Large intestine (tissue), 3 donors: ENCODE results near the gene CUEDC1. TPM values are rescaled to one million over a fixed set of nuclear protein-coding genes. Genes with fewer than 3 reads are reported as not detected.
"Not testable (repeated sequence)": the region's sequence is repeated elsewhere in the genome, so short reads cannot be mapped to it uniquely, and the experiment has no call there.

Experiments used
- DNase-seq, 2 donors: peaks; one replicate each; pipeline versions ENCODE4 v3.0.0 to v3.0.0-alpha.2; 2013
- H3K27ac ChIP-seq: one replicate; pipeline ENCODE4 v1.5.1; 2013; ENCODE audit warnings: low read length
- H3K27me3 ChIP-seq: 2 replicates; pipeline ENCODE4 v1.6.1; 2013; ENCODE audit warnings: low read length; ENCODE audit not compliant: control insufficient read depth, insufficient read depth
- H3K36me3 ChIP-seq: 2 replicates; pipeline ENCODE4 v1.6.1; 2013; ENCODE audit warnings: low read length; ENCODE audit not compliant: control insufficient read depth, insufficient read depth
- H3K4me1 ChIP-seq: one replicate; pipeline ENCODE4 v1.6.1; 2013; ENCODE audit warnings: low read length; ENCODE audit not compliant: control insufficient read depth, insufficient read depth
- H3K4me3 ChIP-seq: one replicate; pipeline ENCODE4 v1.5.1; 2013; ENCODE audit warnings: low read length
- H3K9me3 ChIP-seq: one replicate; pipeline ENCODE4 v1.6.1; 2013; ENCODE audit warnings: mild to moderate bottlenecking, low read depth, low read length, moderate library complexity; ENCODE audit not compliant: control insufficient read depth
- WGBS: methylation state at CpG from one replicate; pipeline ENCODE4 v1.1.5; 2013; ENCODE audit warnings: low lambda C conversion rate; ENCODE audit not compliant: insufficient coverage; 5-methylcytosine and 5-hydroxymethylcytosine counted together
- polyA plus RNA-seq: library from polyadenylated mRNA; unstranded; fragments of 120-200 nt; gene quantifications from one replicate; pipeline ENCODE4 v1.2.1, GENCODE V29; 2013

Gene CUEDC1
- polyA plus RNA-seq, 1 donor = 17.1 TPM

DNA sequence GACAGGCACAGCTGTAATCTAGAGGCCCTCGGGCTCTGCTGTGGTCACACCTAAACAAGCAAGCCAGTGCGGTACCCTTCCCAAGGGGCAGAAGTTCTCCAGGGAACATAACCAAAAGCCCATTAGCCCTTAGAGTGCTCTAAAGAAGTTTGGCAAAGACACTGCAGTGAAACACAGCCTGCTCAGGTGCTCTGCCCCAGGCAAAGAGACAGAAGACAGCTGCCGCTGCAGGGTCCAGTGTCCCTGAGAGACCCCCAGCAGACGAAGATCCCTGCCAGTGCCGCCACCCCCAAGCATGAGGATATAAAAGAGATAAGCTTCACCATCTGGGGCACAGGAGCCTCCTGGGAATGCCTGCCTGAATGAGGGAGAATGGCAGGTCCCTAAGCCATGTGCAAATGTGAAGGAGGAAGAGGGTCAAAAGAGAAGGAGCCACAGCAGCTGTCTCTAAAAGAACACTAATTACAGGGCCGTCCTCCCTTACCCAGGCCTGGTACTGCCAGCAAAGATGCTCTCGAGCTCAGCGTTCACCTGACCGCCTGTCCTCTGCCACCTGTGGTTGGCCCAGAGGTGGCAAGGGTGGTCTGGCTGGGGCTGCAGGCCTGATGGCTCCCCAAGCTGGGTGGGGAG lies 29.7 kb downstream of the CUEDC1 start:
- Histone ChIP-seq H3K9me3 (no peaks in the 10 kb centered on the region), H3K4me3 (no peak overlapping the region), H3K36me3 (no peaks in the 10 kb centered on the region), H3K27me3 (no peaks in the 10 kb centered on the region), H3K4me1 (peaks cover 9% of the 10 kb centered on the region), H3K27ac (no peak overlapping the region)
- DNase-seq = no peak
- no CpG with 5 or more reads among the region's 9 CpGs for WGBS

DNA sequence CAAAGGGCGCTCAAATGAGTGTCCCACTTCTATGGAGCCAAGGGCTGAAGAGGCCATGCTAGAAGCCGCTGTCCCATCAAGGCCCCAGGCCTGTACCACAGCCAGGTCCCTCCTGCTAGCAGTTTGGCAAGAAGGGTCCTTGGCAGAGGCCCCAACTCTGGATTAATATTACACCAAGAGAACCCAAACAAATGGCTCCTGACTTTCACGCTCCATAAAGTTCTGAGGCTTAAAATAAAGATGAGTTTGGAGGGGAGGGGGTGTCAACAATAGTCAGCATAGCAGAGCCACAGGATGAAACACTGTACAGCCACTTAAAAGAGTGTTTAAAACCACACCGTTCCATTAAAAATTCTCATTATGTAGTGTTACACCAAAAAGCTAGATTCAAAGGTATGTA lies 30.5 kb downstream of the CUEDC1 start:
- Histone ChIP-seq H3K27me3 (no peaks in the 10 kb centered on the region), H3K4me3 (no peak overlapping the region), H3K27ac (no peak overlapping the region), H3K9me3 (no peaks in the 10 kb centered on the region), H3K4me1 (peaks cover 9% of the 10 kb centered on the region), H3K36me3 (no peaks in the 10 kb centered on the region)
- 71% methylated on average over 1 of the region's 4 CpGs for WGBS
- DNase-seq = no peak

DNA sequence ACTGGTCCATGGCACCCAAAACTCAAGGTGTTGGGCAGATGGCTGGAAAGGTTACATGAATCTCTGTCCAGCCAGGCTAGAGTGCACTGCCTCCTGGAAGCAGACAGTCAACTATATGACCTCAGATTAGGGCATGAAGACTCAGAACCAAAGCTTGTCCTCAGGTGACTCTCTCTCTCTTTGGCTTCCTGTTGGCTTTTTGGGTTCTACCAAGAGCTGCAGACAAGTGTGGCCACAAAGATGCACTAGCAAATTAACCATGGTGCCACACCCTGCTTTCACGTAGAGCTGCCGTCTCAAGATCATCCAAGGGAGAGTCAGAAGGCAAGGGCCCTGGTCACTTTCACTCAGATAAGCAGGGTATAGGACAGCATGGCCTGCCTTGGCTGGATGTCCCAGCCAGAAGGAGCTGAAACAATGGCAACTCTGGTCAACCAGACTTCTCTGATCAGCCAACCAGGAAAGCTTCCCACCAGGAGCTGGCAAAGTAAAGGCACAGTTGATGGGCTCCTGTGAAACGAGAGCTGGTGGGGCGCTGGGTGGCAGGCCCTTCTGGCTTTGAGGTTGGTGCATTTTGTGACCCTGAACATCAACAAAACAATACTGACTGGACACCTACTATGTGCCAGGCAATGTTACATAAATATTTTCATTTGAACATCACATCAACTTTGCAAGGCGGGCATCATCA lies 31.9 kb downstream of the CUEDC1 start:
- WGBS = no CpG with 5 or more reads among the region's 5 CpGs
- no peaks in the 10 kb centered on the region for H3K36me3 ChIP-seq
- no peak for DNase-seq
- no peak overlapping the region for H3K4me3 ChIP-seq
- no peak overlapping the region for H3K27ac ChIP-seq
- H3K4me1 ChIP-seq = peaks cover 9% of the 10 kb centered on the region
- H3K9me3 ChIP-seq = no peaks in the 10 kb centered on the region
- H3K27me3 ChIP-seq = no peaks in the 10 kb centered on the region

DNA sequence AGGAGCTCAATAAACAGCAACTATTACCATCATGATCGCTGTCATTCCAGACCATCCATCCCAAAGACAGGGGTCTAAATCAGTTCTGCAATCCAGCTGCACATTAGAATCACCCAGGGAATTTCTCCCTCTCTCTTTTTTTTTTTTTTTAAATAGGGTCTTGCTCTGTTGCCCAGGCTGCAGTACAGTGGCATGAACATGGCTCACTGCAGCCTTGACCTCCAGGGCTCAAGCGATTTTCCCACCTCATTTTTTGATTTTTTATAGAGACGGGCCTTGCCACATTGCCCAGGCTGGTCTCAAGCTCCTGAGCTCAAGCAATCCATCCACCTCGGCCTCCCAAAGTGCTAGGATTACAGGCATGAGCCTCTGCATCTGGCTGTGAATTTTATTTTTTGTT lies 32.5 kb downstream of the CUEDC1 start:
- not testable (repeated sequence) for H3K27ac ChIP-seq, H3K9me3 ChIP-seq, H3K4me3 ChIP-seq, H3K36me3 ChIP-seq, H3K27me3 ChIP-seq, DNase-seq
- H3K4me1 ChIP-seq = peaks cover 12% of the 10 kb centered on the region
- WGBS = no CpG with 5 or more reads among the region's 4 CpGs

DNA sequence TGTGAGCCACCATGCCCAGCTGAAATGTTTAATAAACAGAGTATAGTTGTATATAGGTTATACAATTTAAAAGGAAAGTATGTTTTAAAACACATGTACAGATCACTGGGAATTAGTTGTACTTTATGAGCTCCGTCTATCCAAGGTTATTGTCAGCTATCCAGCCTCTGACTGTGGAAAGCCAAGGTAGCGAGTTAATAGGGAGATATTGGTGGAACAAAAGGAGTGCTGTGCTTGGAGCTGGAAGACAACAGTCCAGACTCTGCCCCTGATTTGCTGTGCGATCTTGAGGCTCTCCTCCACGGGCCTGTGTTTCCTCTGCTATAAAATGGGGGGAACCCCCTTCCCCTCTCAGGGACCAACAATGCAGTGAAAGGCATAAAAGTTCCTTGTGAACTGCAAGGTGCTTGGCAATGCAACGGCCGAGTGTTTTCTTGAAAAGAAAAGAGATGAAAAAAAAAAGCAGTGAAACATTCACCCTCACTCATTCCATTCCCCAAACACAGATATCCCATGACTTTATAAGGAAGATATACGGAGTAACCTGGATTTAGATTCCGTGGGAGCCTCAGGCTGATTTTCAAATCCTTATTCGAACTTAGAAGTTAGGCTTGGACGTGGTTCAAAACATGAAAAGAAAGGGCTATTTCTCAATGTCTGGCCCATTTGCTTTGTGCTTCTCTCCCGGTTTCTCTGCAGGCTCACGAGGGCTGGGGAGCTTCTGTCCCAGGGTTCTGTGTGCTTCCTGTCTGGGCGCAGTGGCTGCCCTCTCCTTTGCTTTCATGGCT lies 34.1 kb downstream of the CUEDC1 start:
- Histone ChIP-seq H3K27me3 (no peaks in the 10 kb centered on the region), H3K27ac (peak overlapping the region; percentile 55), H3K36me3 (no peaks in the 10 kb centered on the region), H3K4me3 (no peak overlapping the region), H3K9me3 (no peaks in the 10 kb centered on the region), H3K4me1 (peaks cover 6% of the 10 kb centered on the region)
- WGBS = 50% methylated on average over 2 of the region's 13 CpGs
- DNase-seq = no peak

DNA sequence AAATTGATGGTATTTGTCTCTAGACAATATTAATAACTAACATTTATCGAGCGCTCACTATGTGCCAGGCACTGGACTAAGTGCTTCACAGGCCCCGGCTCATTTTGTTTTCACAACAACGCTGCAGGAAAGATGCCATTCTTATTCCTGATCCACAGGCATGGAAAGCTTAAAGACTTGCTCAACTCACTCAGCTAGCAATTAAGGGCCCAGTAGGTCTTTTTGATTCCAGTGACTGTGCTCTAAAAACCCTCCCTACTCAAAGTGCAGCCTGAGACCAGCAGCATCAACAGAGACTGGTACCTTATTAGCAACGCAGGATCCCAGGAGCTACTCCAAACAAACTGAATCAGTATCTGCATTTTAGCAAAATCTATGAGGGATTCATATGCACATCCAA lies 35.3 kb downstream of the CUEDC1 start:
- Histone ChIP-seq H3K27me3 (no peaks in the 10 kb centered on the region), H3K9me3 (no peaks in the 10 kb centered on the region), H3K27ac (peak overlapping the region; percentile 55), H3K4me3 (no peak overlapping the region), H3K4me1 (peaks cover 8% of the 10 kb centered on the region), H3K36me3 (no peaks in the 10 kb centered on the region)
- no CpG with 5 or more reads among the region's 5 CpGs for WGBS
- DNase-seq = no peak

DNA sequence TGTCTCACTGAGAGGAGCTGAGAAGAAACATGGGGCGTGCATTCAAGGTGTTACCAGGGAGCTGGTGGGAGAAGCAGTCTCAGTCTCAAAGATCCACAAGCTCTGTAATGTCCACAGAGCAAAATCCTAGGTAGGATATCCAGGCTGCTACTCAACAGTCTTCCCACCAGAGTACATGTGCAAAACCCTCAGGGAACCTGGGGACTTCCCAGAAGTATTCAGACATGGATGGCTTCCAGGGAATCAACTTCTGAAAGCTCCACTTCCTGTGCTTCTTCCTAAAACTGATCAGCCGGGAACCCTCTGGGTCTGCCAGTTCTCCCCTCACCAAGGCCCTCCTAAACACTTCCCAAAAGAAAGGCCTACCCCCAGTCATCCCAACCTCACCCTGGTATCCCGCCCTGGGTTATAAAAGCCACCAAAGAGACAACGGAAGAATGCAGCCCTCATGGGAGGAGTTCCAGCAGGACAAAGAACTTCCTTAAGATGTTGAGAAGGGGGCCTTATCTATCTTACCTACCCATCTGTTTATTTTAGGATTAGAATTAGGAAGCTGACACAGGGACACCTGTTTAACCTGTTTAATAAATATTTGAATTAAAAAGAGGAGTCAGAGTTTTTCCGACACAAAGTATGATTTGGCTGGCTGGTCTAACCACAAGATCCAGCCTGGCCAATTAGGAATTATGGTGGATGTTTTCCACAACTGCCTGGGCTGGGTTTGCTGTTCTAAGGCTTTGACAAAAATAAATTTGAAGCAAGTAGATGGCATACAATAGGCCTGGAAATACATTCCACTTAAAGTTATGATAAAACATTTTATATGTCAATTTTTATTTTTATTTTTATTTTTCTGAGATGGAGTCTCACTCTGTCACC lies 37.0 kb downstream of the CUEDC1 start:
- Histone ChIP-seq H3K4me3 (no peak overlapping the region), H3K27me3 (no peaks in the 10 kb centered on the region), H3K36me3 (no peaks in the 10 kb centered on the region), H3K4me1 (peaks cover 8% of the 10 kb centered on the region), H3K27ac (peak overlapping the region; percentile 13), H3K9me3 (no peaks in the 10 kb centered on the region)
- no peak for DNase-seq
- WGBS = no CpG with 5 or more reads among the region's 5 CpGs

DNA sequence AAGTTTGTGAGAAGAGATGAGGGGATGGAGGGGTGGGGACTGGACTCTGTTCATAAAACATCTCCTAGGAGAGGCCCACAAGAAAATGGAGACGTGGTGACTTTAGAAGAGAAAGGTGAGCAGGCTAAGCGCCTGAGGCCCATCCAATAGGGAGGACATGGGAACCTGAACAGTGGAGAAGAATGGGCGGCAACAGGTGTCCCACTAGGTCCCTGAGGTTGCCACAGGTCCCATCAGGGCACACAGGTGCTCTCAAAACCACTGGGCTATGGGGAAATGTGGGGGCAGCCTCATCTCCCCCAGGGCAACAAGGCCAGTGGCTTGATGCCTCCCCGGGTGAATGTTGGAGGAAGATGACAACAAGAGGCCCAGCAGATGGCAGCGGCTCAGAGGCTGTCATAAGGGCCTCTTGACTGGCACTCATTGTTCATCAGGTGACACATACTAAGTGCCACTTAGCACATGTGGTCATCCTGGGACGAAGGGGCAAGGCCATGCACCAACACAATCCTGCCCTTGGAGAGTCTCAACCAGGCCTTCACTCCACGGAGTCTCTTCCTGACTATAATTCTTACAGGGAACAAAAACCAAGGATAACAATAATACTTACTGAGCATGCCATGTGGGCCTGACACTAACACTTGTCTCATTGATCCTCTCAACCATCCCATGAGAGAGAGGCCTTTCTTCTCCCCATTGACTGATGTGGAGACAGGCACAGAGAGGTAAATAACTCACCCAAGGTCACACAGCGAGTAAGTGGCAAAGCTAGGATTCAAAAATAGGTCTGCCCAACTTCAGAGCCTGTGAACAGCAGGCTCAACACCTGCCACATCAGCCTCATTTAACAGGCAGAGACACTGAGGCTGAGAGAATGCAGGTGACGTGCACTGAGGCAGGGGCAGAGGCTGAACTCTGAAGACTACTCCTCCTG lies 38.0 kb downstream of the CUEDC1 start:
- Histone ChIP-seq H3K27me3 (no peaks in the 10 kb centered on the region), H3K27ac (peak overlapping the region; percentile 54), H3K4me1 (peaks cover 10% of the 10 kb centered on the region), H3K4me3 (no peak overlapping the region), H3K36me3 (no peaks in the 10 kb centered on the region), H3K9me3 (no peaks in the 10 kb centered on the region)
- no peak for DNase-seq
- WGBS = no CpG with 5 or more reads among the region's 9 CpGs

DNA sequence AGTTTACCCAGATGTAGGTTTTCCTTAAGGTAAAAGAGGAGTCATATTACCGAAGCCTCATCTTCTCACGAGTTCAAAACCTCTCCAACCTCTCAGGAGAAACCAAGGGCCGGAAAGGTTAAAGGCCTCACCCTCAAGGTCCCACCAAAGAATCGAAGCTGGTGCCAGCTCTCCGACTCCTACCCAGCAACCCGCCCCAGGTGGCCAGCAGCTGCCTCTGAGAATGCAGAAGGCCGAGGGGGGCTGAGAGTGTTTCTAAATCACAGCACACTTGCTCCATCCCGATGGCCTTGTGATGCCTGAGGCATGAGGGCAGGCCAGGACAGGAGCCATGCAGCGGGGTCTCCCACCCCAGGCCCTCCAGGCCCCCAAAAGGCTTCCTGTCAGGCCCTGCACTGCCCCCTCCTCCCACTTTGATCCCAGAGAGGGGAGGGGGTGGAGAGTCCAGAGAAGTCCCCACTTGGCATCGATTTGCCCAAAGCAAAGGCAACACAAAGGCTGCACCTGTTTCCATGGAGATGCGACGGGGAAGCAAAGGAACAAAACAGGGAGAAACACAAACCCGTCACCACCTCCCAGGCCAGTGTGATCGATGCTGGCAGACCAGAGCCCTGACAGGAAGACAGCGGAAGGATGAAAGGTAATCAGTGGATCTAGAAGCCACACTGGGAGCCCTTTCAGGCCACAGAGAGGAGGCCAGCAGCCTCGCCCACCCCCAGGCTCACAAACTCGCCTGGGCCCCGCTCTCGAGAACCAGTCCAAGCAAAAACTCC lies 39.0 kb downstream of the CUEDC1 start:
- H3K9me3 ChIP-seq = no peaks in the 10 kb centered on the region
- no peak overlapping the region for H3K4me3 ChIP-seq
- DNase-seq = no peak
- no peaks in the 10 kb centered on the region for H3K36me3 ChIP-seq
- peaks cover 11% of the 10 kb centered on the region for H3K4me1 ChIP-seq
- H3K27ac ChIP-seq = peak overlapping the region; percentile 54
- no peaks in the 10 kb centered on the region for H3K27me3 ChIP-seq
- WGBS = no CpG with 5 or more reads among the region's 19 CpGs
